ENCODE measurements around the gene TMEM203. TPM values are rescaled to one million over a fixed set of nuclear protein-coding genes. Genes with fewer than 3 reads are reported as not detected.

Gene TMEM203
- total and polyA plus RNA-seq, 2 of the 13 experiments (the other 11 are each of a cell fraction or from before 2014, with no cell fraction given): 23.4 to 36.7 TPM

- TF ChIP-seq, protein P1, sequence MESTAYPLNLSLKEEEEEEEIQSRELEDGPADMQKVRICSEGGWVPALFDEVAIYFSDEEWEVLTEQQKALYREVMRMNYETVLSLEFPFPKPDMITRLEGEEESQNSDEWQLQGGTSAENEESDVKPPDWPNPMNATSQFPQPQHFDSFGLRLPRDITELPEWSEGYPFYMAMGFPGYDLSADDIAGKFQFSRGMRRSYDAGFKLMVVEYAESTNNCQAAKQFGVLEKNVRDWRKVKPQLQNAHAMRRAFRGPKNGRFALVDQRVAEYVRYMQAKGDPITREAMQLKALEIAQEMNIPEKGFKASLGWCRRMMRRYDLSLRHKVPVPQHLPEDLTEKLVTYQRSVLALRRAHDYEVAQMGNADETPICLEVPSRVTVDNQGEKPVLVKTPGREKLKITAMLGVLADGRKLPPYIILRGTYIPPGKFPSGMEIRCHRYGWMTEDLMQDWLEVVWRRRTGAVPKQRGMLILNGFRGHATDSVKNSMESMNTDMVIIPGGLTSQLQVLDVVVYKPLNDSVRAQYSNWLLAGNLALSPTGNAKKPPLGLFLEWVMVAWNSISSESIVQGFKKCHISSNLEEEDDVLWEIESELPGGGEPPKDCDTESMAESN (CRISPR knock-in tag; conservative IDR thresholded peaks at IDR 0.05): peak; percentile 83
- TF ChIP-seq SOX5 (CRISPR knock-in tag; IDR thresholded peaks at IDR 0.05; ENCODE audit: borderline replicate concordance): 0 out of 2 replicates have a peak, but pooled peaks have one; percentile 19
- no peak for TF ChIP-seq ZMYM2 (CRISPR knock-in tag; IDR thresholded peaks at IDR 0.05)
- TF ChIP-seq KLF12 (CRISPR knock-in tag; IDR thresholded peaks at IDR 0.05; ENCODE audit: borderline replicate concordance): peak; percentile 55; the same call in 1 of the 2 replicates
- no peak for TF ChIP-seq RELA (CRISPR knock-in tag; IDR thresholded peaks at IDR 0.05)
- TF ChIP-seq BRD4 (CRISPR knock-in tag; IDR thresholded peaks at IDR 0.05): peak; percentile 67; the same call in 1 of the 2 replicates
- TF ChIP-seq NFAT5 (CRISPR knock-in tag; IDR thresholded peaks at IDR 0.05): no peak
- peak; percentile 47; the same call in 1 of the 2 replicates for TF ChIP-seq CCDC6 (CRISPR knock-in tag; IDR thresholded peaks at IDR 0.05)
- peak; percentile 99 for TF ChIP-seq KAT8 (CRISPR knock-in tag; IDR thresholded peaks at IDR 0.05)
- TF ChIP-seq SRF (IDR thresholded peaks at IDR 0.05; ENCODE audit: low read depth, low read length): peak; percentile 70; the same call in 1 of the 2 replicates
- TF ChIP-seq ZFP62 (CRISPR knock-in tag; IDR thresholded peaks at IDR 0.05): no peak
- TF ChIP-seq ZNF569 (CRISPR knock-in tag; IDR thresholded peaks at IDR 0.05; ENCODE audit: borderline replicate concordance): no peak
- TF ChIP-seq ZFAT (CRISPR knock-in tag; conservative IDR thresholded peaks at IDR 0.05): no peak
- no peak for TF ChIP-seq PAWR (CRISPR knock-in tag; IDR thresholded peaks at IDR 0.05; ENCODE audit: borderline replicate concordance)
- peak; percentile 82 for TF ChIP-seq SP2 (CRISPR knock-in tag; IDR thresholded peaks at IDR 0.05)
- TF ChIP-seq CC2D1A (CRISPR knock-in tag; IDR thresholded peaks at IDR 0.05): no peak
- 0 out of 2 replicates have a peak, but pooled peaks have one; percentile 47 for TF ChIP-seq ZNF430 (CRISPR knock-in tag; IDR thresholded peaks at IDR 0.05)
- no peak for TF ChIP-seq KLF13 (CRISPR knock-in tag; IDR thresholded peaks at IDR 0.05)
- TF ChIP-seq ZNF543 (CRISPR knock-in tag; IDR thresholded peaks at IDR 0.05): 0 out of 2 replicates have a peak, but pooled peaks have one; percentile 34
- TF ChIP-seq DR1 (CRISPR knock-in tag; IDR thresholded peaks at IDR 0.05): peak; percentile 77
Observed at GRCh38 chr9:137205126-137206069, at the start of gene TMEM203, which contains the start of gene NDOR1 (continued).
